Loucy (cell line): ENCODE data around the gene NDUFC1.

Experiments used
- CTCF ChIP-seq: fragments of 200-600 bp; sonication (generic); conservative IDR thresholded peaks from 2 replicates; pipeline ENCODE4 v1.5.1; 2014; ENCODE audit warnings: mild to moderate bottlenecking, antibody characterized with exemption, low read length
- EZH2phosphoT487 ChIP-seq: fragments of 200-600 bp; IDR thresholded peaks from 2 replicates; pipeline ENCODE4 v1.6.1; 2018; ENCODE audit warnings: antibody characterized with exemption, mild to moderate bottlenecking, moderate library complexity, borderline replicate concordance

GRCh38 chr4:139253046-139253445 is 49.2 kb downstream of the NDUFC1 start:
- TF ChIP-seq CTCF: no peak
- no peak for TF ChIP-seq EZH2phosphoT487
